Chondrocyte (in vitro differentiated cells): Measurements from ENCODE around the gene PRKG2. TPM values are rescaled to one million over a fixed set of nuclear protein-coding genes. Genes with fewer than 3 reads are reported as not detected.

Source experiments
- DNase-seq: peaks from one replicate; pipeline ENCODE4 v3.0.0; 2021; ENCODE audit warnings: mixed read lengths, low spot score
- H3K27ac Mint-ChIP-seq: one replicate; pipeline ENCODE4 v1.8.0; 2021; ENCODE audit warnings: mild to moderate bottlenecking, moderate library complexity, mixed read lengths; ENCODE audit not compliant: unreplicated experiment
- H3K27me3 Mint-ChIP-seq: 2 replicates; pipeline ENCODE4 v1.8.0; 2021; ENCODE audit warnings: low read depth, mixed read lengths
- H3K36me3 Mint-ChIP-seq: 2 replicates; pipeline ENCODE4 v1.8.0; 2021; ENCODE audit warnings: low read depth, mixed read lengths
- H3K4me1 Mint-ChIP-seq: 2 replicates; pipeline ENCODE4 v1.8.0; 2021; ENCODE audit warnings: low read depth, mild to moderate bottlenecking, mixed read lengths
- H3K4me3 Mint-ChIP-seq: one replicate; pipeline ENCODE4 v1.8.0; 2021; ENCODE audit warnings: mild to moderate bottlenecking, moderate library complexity, mixed read lengths; ENCODE audit not compliant: unreplicated experiment
- H3K9me3 Mint-ChIP-seq: 2 replicates; pipeline ENCODE4 v1.8.0; 2021; ENCODE audit warnings: low read depth, mixed read lengths
- total RNA-seq: library from RNA; stranded (reverse); gene quantifications from 3 replicates; pipeline ENCODE4 v1.2.1, GENCODE V29; 2021
- TF ChIP-seq, protein P1 (sequence below): fragments of 200-600 bp; sonication (generic); IDR thresholded peaks from 2 replicates; pipeline ENCODE4 v1.5.0; 2021; ENCODE audit warnings: antibody characterized with exemption, mild to moderate bottlenecking, moderate library complexity

PRKG2 gene
- total RNA-seq, 1 donor from 2014 or later = not detected

DNA sequence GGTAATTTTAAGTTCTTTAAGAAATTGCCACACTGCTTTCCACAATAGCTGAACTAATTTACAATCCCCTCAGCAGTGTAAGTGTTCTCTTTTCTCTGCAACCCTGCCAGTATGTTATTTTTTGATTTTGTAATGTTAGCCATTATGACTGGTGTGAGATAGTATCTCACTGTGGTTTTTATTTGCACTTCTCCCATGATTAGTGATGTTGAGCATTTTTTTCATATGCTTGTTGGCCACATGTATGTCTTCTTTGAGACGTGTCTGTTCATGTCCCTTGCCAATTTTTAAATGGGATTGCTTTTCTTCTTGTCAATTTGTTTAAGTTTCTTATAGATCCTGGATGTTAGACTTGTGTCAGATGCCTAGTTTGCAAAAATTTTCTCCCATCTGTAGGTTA lies 98.5 kb downstream of the PRKG2 start:
- no peaks in the 10 kb centered on the region for H3K4me1 Mint-ChIP-seq
- no peak for DNase-seq
- TF ChIP-seq, protein P1, sequence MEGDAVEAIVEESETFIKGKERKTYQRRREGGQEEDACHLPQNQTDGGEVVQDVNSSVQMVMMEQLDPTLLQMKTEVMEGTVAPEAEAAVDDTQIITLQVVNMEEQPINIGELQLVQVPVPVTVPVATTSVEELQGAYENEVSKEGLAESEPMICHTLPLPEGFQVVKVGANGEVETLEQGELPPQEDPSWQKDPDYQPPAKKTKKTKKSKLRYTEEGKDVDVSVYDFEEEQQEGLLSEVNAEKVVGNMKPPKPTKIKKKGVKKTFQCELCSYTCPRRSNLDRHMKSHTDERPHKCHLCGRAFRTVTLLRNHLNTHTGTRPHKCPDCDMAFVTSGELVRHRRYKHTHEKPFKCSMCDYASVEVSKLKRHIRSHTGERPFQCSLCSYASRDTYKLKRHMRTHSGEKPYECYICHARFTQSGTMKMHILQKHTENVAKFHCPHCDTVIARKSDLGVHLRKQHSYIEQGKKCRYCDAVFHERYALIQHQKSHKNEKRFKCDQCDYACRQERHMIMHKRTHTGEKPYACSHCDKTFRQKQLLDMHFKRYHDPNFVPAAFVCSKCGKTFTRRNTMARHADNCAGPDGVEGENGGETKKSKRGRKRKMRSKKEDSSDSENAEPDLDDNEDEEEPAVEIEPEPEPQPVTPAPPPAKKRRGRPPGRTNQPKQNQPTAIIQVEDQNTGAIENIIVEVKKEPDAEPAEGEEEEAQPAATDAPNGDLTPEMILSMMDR = no peak
- H3K27me3 Mint-ChIP-seq = peaks cover 6% of the 10 kb centered on the region
- no peak overlapping the region for H3K4me3 Mint-ChIP-seq
- H3K27ac Mint-ChIP-seq = no peak overlapping the region
- no peaks in the 10 kb centered on the region for H3K36me3 Mint-ChIP-seq
- H3K9me3 Mint-ChIP-seq = peaks cover 2% of the 10 kb centered on the region

DNA sequence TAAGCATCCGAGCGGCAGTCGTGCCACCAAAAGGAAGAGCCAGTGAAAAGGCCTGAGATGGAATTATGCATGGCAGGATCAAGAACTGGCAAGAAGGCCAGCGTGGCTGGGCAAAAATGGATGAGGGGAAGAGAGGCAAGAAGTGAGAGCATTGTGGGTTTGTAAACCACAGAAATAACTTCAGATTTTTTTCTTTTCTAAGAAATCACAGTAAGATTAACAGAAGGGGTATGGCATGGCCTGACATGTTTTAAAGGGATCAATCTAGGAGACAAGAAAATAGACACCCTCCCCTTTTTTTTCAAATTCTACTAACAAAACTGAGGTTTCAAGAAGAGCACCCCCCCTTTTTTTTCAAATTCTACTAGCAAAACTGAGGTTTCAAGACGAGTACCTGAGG lies 102.0 kb downstream of the PRKG2 start:
- Mint-ChIP-seq H3K9me3 (no peaks in the 10 kb centered on the region), H3K4me1 (no peaks in the 10 kb centered on the region), H3K4me3 (no peak overlapping the region), H3K36me3 (no peaks in the 10 kb centered on the region), H3K27ac (no peak overlapping the region), H3K27me3 (peaks cover 5% of the 10 kb centered on the region)
- no peak for DNase-seq
- TF ChIP-seq, protein P1 = no peak

DNA sequence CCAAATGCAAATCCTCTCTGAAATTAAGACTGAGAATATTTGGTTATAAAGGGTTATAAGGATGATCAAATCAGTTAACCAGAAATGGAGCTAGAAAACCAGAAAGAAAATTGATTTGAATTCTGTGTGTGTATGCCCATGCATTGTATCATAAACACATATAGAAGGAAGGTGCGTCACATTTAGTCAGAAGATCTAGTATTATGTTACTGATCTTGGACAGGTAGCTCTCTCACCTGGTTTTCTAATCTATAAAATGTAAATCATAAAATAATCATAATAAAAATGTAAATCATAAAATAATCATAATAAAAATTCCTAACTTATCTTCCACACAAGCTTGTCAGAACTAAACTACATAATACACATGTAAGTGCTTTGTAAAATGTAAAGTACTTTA lies 105.7 kb downstream of the PRKG2 start:
- TF ChIP-seq, protein P1 = no peak
- peaks cover 7% of the 10 kb centered on the region for H3K27me3 Mint-ChIP-seq
- H3K4me1 Mint-ChIP-seq = no peaks in the 10 kb centered on the region
- H3K36me3 Mint-ChIP-seq = no peaks in the 10 kb centered on the region
- no peak for DNase-seq
- no peak overlapping the region for H3K27ac Mint-ChIP-seq
- no peak overlapping the region for H3K4me3 Mint-ChIP-seq
- peaks cover 3% of the 10 kb centered on the region for H3K9me3 Mint-ChIP-seq

DNA sequence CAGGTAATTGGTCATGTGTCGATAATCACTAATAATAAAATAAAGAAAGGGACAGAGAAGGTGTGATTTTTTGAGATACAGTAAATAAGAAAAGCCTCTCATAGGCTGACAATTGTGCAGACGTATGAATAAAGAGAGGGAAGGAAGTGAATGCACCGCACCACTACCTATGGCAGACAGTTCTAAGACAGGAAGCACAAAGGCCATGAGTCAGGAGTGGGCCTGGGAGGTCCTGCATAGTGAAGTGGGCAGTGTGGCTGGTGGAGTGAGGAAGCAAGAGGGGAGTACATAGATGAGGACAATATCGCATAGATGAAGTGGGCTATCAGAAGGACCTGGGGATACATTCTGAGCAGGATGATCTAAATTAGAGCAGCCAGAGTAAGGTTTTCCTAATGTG lies 108.9 kb downstream of the PRKG2 start:
- H3K9me3 Mint-ChIP-seq = peaks cover 3% of the 10 kb centered on the region
- H3K4me3 Mint-ChIP-seq = no peak overlapping the region
- H3K27ac Mint-ChIP-seq = no peak overlapping the region
- no peak for DNase-seq
- TF ChIP-seq, protein P1 = no peak
- no peaks in the 10 kb centered on the region for H3K36me3 Mint-ChIP-seq
- H3K4me1 Mint-ChIP-seq = no peaks in the 10 kb centered on the region
- H3K27me3 Mint-ChIP-seq = peaks cover 4% of the 10 kb centered on the region

DNA sequence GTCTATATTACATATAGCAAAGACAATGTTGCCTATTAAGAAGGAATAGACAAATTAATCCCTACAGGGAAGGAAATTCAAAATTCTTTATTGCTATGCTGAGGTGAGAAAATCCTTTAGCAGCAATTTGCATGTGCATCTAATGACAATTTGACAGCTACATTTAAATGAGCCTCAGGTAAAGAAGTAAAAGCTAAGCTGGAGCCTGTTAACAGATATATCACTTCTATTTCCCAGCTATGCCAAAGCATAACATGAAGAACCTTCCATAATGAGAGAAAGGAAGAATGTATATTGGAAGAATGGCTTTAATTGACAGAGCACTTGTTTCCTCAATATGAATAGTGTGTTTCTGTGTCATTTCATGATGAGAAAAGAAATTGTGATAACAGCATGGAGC lies 112.9 kb downstream of the PRKG2 start:
- H3K9me3 Mint-ChIP-seq = peaks cover 6% of the 10 kb centered on the region
- TF ChIP-seq, protein P1 = no peak

More for the DNA sequence above, 112.9 kb downstream of the PRKG2 start:
- Mint-ChIP-seq H3K27ac (no peak overlapping the region), H3K4me1 (no peaks in the 10 kb centered on the region), H3K36me3 (no peaks in the 10 kb centered on the region), H3K4me3 (no peak overlapping the region), H3K27me3 (peaks cover 3% of the 10 kb centered on the region)
- DNase-seq = no peak
